ENCODE results near the gene CDK19.

CDK19 gene

GRCh38 chr6:110655821-110656220, 159.4 kb downstream of the CDK19 start:
- TF ChIP-seq CTCF (IDR thresholded peaks at IDR 0.05; ENCODE audit: low read depth, low read length) (no peak), POLR2A (IDR thresholded peaks at IDR 0.05; ENCODE audit: extremely low read depth, insufficient read length) (no peak), MYC (IDR thresholded peaks at IDR 0.05; ENCODE audit: low read depth, low read length) (no peak), MAX (IDR thresholded peaks at IDR 0.05; ENCODE audit: low read depth, low read length) (no peak)
- no peak for DNase-seq (ENCODE audit: low read depth)
- no peak overlapping the region for H3K4me3 ChIP-seq (ENCODE audit: low read depth, low read length)

GRCh38 chr6:110654096-110654820, 161.0 kb downstream of the CDK19 start:
- TF ChIP-seq CTCF (IDR thresholded peaks at IDR 0.05; ENCODE audit: low read depth, low read length) = no peak
- TF ChIP-seq MAX (IDR thresholded peaks at IDR 0.05; ENCODE audit: low read depth, low read length) = no peak
- TF ChIP-seq MYC (IDR thresholded peaks at IDR 0.05; ENCODE audit: low read depth, low read length) = no peak
- no peak for TF ChIP-seq POLR2A (IDR thresholded peaks at IDR 0.05; ENCODE audit: extremely low read depth, insufficient read length)
- no peak for DNase-seq (ENCODE audit: low read depth)
- no peak overlapping the region for H3K4me3 ChIP-seq (ENCODE audit: low read depth, low read length)

- no peak overlapping the region for H3K4me3 ChIP-seq (ENCODE audit: low read depth, low read length)
- TF ChIP-seq CTCF (IDR thresholded peaks at IDR 0.05; ENCODE audit: low read depth, low read length) (no peak), MAX (IDR thresholded peaks at IDR 0.05; ENCODE audit: low read depth, low read length) (no peak), MYC (IDR thresholded peaks at IDR 0.05; ENCODE audit: low read depth, low read length) (no peak), POLR2A (IDR thresholded peaks at IDR 0.05; ENCODE audit: extremely low read depth, insufficient read length) (no peak)
- no peak for DNase-seq (ENCODE audit: low read depth)
Measured at GRCh38 chr6:110653381-110653780, 161.9 kb downstream of the CDK19 start.

- H3K4me3 ChIP-seq (ENCODE audit: low read depth, low read length) = no peak overlapping the region
- no peak for TF ChIP-seq MAX (IDR thresholded peaks at IDR 0.05; ENCODE audit: low read depth, low read length)
- no peak for TF ChIP-seq POLR2A (IDR thresholded peaks at IDR 0.05; ENCODE audit: extremely low read depth, insufficient read length)
- no peak for TF ChIP-seq CTCF (IDR thresholded peaks at IDR 0.05; ENCODE audit: low read depth, low read length)
- TF ChIP-seq MYC (IDR thresholded peaks at IDR 0.05; ENCODE audit: low read depth, low read length) = no peak
- no peak for DNase-seq (ENCODE audit: low read depth)
Measured at GRCh38 chr6:110652520-110652919, 162.7 kb downstream of the CDK19 start.

- DNase-seq (ENCODE audit: low read depth) = no peak
- H3K4me3 ChIP-seq (ENCODE audit: low read depth, low read length) = no peak overlapping the region
- TF ChIP-seq POLR2A (IDR thresholded peaks at IDR 0.05; ENCODE audit: extremely low read depth, insufficient read length) (no peak), CTCF (IDR thresholded peaks at IDR 0.05; ENCODE audit: low read depth, low read length) (no peak), MAX (IDR thresholded peaks at IDR 0.05; ENCODE audit: low read depth, low read length) (no peak), MYC (IDR thresholded peaks at IDR 0.05; ENCODE audit: low read depth, low read length) (no peak)
Measured at GRCh38 chr6:110650755-110651154, 164.5 kb downstream of the CDK19 start.

Data from NB4 (cell line).